Bone marrow (tissue), 2 donors: ENCODE results near the gene NYAP2.

ENCODE experiments used
- DNase-seq, 2 donors: peaks; one replicate each; lab custom pipeline; 2025; lab: John Stamatoyannopoulos, UW

Gene NYAP2

GRCh38 chr2:225559072-225559415 is 159.5 kb downstream of the NYAP2 start:
- DNase-seq = no peak

- DNase-seq = no peak
Observed at GRCh38 chr2:225566798-225567197, 167.3 kb downstream of the NYAP2 start.

DNA sequence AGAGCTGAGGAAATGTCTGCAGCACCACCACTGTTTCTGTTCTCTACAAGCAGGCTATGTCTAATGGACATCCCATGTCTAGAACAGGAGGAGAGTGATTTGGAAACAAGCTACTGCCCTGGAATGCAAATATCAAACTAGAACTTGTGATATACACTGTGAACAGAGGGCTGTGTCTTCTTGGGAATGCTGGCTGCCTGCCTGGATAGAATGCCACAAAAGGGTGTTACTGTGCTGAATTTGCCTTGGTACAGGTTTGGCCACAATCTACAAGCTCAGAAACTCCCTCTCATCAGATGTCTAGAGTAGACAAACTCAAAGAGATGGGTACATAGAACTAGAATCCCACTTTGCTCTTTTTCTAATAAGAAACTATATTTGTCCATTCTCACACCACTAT is 170.5 kb downstream of the NYAP2 start:
- no peak for DNase-seq

- DNase-seq = no peak
Observed at GRCh38 chr2:225573603-225574002, 174.1 kb downstream of the NYAP2 start.

GRCh38 chr2:225574582-225575138 is 175.2 kb downstream of the NYAP2 start:
- no peak for DNase-seq

- no peak for DNase-seq
Observed at GRCh38 chr2:225581135-225581534, 181.6 kb downstream of the NYAP2 start.

GRCh38 chr2:225581906-225582305 is 182.4 kb downstream of the NYAP2 start:
- DNase-seq = no peak

DNA sequence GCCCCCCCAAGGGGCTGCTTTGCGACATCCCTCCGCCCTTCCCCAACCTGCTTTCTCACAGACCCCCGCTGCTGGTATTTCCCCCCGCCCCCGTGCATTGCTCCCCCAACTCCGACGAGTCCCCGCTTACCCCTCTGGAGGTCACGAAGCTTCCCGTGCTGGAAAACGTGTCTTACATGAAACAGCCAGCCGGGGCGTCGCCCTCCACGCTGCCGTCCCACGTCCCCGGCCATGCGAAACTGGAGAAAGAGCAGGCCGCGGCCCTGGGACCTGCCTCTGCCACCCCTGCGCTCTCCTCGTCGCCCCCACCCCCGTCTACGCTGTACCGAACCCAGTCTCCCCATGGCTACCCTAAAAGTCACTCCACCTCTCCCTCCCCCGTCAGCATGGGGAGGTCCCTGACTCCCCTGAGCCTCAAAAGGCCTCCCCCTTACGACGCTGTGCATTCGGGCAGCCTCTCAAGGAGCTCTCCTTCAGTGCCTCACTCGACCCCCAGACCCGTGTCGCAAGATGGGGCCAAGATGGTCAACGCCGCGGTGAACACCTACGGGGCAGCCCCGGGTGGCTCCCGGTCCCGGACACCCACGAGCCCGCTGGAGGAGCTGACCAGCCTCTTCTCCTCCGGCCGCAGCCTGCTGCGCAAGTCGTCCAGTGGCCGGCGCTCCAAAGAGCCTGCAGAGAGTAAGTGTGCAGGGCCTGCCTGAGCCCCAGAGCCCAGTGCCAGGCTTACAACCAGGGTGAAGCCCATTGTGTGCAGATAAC is 183.0 kb downstream of the NYAP2 start:
- DNase-seq = no peak

GRCh38 chr2:225584796-225585195 is 185.3 kb downstream of the NYAP2 start:
- no peak for DNase-seq

- no peak for DNase-seq
Observed at GRCh38 chr2:225590932-225591331, 191.4 kb downstream of the NYAP2 start.

DNA sequence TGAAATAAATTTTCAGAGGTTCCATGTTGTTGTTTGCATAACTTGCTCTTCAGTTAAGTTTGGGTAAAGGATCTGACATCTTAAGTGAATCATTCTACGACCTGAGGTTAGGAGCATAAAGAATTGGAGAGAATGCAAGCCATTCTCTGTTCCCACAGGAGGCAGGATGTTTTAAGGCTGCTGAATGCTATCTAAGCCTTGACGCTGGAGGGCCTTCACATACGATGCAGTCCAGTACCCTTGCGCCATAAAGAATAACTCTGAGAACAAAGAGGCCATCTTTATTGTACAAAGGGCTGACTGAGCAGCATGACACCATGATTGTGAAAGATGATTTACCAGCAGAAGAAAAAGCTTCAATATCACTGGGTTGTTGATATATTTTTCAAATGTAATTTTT is 198.4 kb downstream of the NYAP2 start:
- no peak for DNase-seq

GRCh38 chr2:225598426-225598825 is 198.9 kb downstream of the NYAP2 start:
- no peak for DNase-seq

GRCh38 chr2:225598897-225599296 is 199.4 kb downstream of the NYAP2 start:
- no peak for DNase-seq

DNA sequence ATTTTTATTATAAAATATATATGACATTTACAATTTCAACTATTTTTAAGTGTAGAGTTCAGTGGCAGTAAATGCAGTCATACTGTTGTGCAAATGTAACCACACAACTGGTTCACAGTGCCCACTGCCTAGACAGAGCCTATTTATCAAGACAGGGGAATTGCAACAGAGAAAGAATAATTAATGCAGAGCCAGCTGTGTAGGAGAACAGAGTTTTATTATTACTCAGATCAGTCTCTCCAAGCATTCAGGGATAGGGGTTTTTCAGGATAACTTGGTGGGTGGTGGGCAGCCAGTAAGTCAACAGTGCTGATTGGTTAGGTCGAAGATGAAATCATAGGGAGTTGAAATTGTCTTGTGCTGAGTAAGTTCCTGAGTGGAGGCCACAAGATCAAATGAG is 200.3 kb downstream of the NYAP2 start:
- no peak for DNase-seq

DNA sequence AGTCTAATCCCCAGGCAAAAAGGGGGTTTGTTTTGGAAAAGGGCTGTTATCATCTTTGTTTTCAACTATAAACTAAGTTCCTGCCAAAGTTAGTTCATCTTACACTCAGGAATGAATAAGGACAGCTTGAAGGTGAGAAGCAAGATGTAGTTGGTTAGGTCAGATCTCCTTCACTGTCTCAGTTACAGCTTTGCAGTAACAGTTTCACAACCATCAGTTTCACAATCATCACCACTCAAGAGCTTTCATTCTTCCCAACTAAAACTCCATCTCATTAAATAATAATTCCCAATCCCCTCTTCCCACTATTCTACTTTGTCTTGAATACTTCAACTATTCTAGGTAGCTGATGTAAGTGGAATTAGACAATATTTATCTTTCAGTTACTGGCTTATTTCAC is 200.9 kb downstream of the NYAP2 start:
- DNase-seq = no peak

DNA sequence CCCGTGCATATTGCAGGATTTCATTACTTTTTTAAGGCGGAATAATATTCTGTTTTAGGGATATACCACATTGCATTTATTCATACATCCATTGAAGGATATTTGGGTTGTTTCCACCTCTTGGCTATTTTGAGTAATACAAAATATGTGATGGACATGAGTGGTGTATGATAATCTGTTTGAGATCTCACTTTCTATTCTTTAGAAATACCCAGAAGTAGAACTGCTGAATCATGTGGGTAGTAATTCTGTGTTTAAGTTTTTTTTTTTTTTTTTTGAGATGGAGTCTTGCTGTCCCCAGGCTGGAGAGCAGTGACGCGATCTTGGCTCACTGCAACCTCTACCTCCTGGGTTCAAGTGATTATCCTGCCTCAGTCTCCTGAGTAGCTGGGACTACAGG is 201.4 kb downstream of the NYAP2 start:
- DNase-seq = no peak

- no peak for DNase-seq
Observed at GRCh38 chr2:225602205-225602604, 202.7 kb downstream of the NYAP2 start.

- no peak for DNase-seq
Observed at GRCh38 chr2:225608136-225608535, 208.6 kb downstream of the NYAP2 start.

GRCh38 chr2:225612636-225613035 is 213.1 kb downstream of the NYAP2 start:
- DNase-seq = no peak

GRCh38 chr2:225614915-225615314 is 215.4 kb downstream of the NYAP2 start:
- no peak for DNase-seq

DNA sequence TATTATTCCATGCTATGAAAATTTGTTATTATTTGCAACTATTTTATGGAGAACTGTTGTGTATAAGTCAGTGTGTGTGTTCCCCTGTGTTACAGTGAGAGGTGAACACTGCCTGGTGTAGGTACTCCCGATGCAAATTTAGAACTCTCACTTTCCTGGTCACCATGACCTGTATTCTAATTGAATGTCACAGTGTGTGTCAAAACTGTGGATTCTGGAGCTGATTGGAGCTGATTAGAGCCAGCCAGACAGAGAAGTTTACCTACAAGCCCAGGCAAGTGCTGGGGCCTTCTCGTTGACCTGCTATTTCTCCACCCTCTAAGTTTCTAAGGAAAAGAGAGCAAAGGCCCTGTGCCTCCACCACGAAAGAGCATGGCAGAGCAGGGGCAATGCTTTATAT is 216.0 kb downstream of the NYAP2 start:
- DNase-seq = no peak

DNA sequence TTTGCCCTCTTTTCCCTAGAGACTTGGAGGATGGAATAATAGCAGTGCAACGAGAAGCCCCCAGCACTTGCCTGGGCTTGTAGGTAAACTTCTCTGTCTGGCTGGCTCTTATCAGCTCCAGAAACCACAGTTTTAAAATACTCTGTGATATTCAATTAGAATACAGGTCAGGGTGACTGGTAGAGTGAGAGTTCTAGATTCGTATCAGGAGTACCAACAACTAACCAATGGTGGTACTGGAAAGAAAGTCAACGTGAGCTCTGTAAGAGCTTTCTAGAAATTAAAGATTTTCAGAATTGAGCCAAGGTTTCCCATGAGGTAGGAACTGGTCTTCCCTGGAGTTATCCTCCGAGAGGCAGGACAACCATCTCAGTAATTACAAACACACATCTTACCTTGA is 216.9 kb downstream of the NYAP2 start:
- DNase-seq = no peak

DNA sequence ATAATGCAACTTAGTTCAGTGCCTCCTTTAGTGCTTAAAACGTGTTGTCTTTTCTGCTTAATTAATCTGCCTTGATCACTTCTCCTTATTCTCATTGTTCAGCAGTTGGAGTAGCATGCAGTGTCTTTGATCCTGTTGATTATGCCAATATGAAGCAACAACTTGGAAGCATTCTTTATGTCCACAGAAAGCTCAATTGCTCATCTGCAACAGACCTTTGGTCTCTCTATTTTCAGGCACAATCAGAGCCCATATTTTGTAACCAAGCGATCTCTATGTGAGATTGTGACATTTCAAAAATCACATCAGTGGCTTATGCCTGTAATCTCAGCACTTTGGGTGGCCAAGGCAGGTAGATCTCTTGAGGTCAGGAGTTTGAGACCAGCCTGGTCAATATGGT is 217.3 kb downstream of the NYAP2 start:
- DNase-seq = no peak

- DNase-seq = no peak
Observed at GRCh38 chr2:225620227-225620626, 220.7 kb downstream of the NYAP2 start.
